ENCODE results near the gene FOXP3. TPM values are rescaled to one million over a fixed set of nuclear protein-coding genes. Genes with fewer than 3 reads are reported as not detected.

FOXP3 gene
- polyA plus RNA-seq, 3 donors = 0.10 TPM; not detected in 2

GRCh38 chrX:49231333-49232000 is 33.0 kb downstream of the FOXP3 start:
- Histone ChIP-seq H3K36me3 (replicated peaks in 1 of 2; ENCODE audit: control insufficient read depth in 1 of 2, insufficient read depth in 2 of 2, low read length in 2 of 2) (no peaks in the 10 kb centered on the region), H3K27me3 (ENCODE audit: control insufficient read depth in 2 of 2, insufficient read depth in 2 of 2, low read length in 2 of 2) (no peaks in the 10 kb centered on the region), H3K4me3 (replicated peaks in 1 of 3; ENCODE audit: low read depth in 2 of 3, low read length in 3 of 3) (peak overlapping the region in 1 of 3 experiments; percentile 74), H3K4me2 (replicated peaks; ENCODE audit: extremely low read depth, low read length, poor library complexity, severe bottlenecking) (peak overlapping the region; percentile 71), H3K79me2 (ENCODE audit: insufficient read depth, low read length) (peaks cover 15% of the 10 kb centered on the region), H4K20me1 (ENCODE audit: insufficient read depth, low read length) (no peaks in the 10 kb centered on the region), H3K9ac (ENCODE audit: insufficient read depth, low read length, poor library complexity, severe bottlenecking) (peak overlapping the region; percentile 68), H2AFZ (ENCODE audit: insufficient read depth, low read depth, low read length, poor library complexity, severe bottlenecking) (peak overlapping the region; percentile 81), H3K9me3 (replicated peaks in 1 of 2; ENCODE audit: control insufficient read depth in 1 of 2, insufficient read depth in 1 of 2, low read length in 2 of 2) (no peaks in the 10 kb centered on the region), H3K4me1 (ENCODE audit: control insufficient read depth in 1 of 2, insufficient read depth in 2 of 2, low read length in 2 of 2) (peaks cover 23 to 25% of the 10 kb centered on the region in 2 donors), H3K27ac (ENCODE audit: low read depth in 1 of 2, low read length in 2 of 2) (peak overlapping the region; percentile 65 to 87)
- Mint-ChIP-seq H3K27ac (peak overlapping the region in 6 of 7 donors; percentile 61 to 92 (median 82)), H3K4me1 (peaks cover 17% of the 10 kb centered on the region), H3K4me3 (peak overlapping the region in 1 of 2 donors; percentile 79), H3K36me3 (no peaks in the 10 kb centered on the region), H3K27me3 (ENCODE audit: low read depth in 3 of 3) (peaks cover 2 to 3% (median 2%) of the 10 kb centered on the region in 3 donors), H3K9me3 (peaks cover 0 to 26% (median 10%) of the 10 kb centered on the region in 7 donors)
- TF ChIP-seq CTCF (IDR thresholded peaks at IDR 0.05) = no peak
- WGBS (ENCODE audit: insufficient coverage) = 94% methylated on average over 3 of the region's 10 CpGs
- intact Hi-C loops (cut with micrococcal nuclease) = no loop called here
- no peak for DNase-seq

- no peaks in the 10 kb centered on the region for H3K36me3 Mint-ChIP-seq
- H3K4me1 Mint-ChIP-seq = peaks cover 13% of the 10 kb centered on the region
- WGBS (ENCODE audit: insufficient coverage) = 0% methylated on average over 11 of the region's 44 CpGs
- H3K27me3 ChIP-seq (ENCODE audit: control insufficient read depth in 2 of 2, insufficient read depth in 2 of 2, low read length in 2 of 2) = no peaks in the 10 kb centered on the region
- peak overlapping the region; percentile 81 for H2AFZ ChIP-seq (ENCODE audit: insufficient read depth, low read depth, low read length, poor library complexity, severe bottlenecking)
- H3K9me3 Mint-ChIP-seq = peaks cover 0 to 26% (median 10%) of the 10 kb centered on the region in 7 donors
- H3K4me3 Mint-ChIP-seq = peak overlapping the region; percentile 79 to 90
- intact Hi-C loops (cut with micrococcal nuclease) = no loop called here
- no peaks in the 10 kb centered on the region for H3K36me3 ChIP-seq (replicated peaks in 1 of 2; ENCODE audit: control insufficient read depth in 1 of 2, insufficient read depth in 2 of 2, low read length in 2 of 2)
- TF ChIP-seq CTCF (IDR thresholded peaks at IDR 0.05) = peak; percentile 22
- peaks cover 2 to 6% (median 4%) of the 10 kb centered on the region in 3 donors for H3K27me3 Mint-ChIP-seq (ENCODE audit: low read depth in 3 of 3)
- H4K20me1 ChIP-seq (ENCODE audit: insufficient read depth, low read length) = no peaks in the 10 kb centered on the region
- H3K4me2 ChIP-seq (replicated peaks; ENCODE audit: extremely low read depth, low read length, poor library complexity, severe bottlenecking) = peak overlapping the region; percentile 71
- peak overlapping the region; percentile 31 to 74 (median 53) for H3K4me3 ChIP-seq (replicated peaks in 1 of 3; ENCODE audit: low read depth in 2 of 3, low read length in 3 of 3)
- peaks cover 15 to 17% of the 10 kb centered on the region in 2 donors for H3K4me1 ChIP-seq (ENCODE audit: control insufficient read depth in 1 of 2, insufficient read depth in 2 of 2, low read length in 2 of 2)
- H3K9me3 ChIP-seq (replicated peaks in 1 of 2; ENCODE audit: control insufficient read depth in 1 of 2, insufficient read depth in 1 of 2, low read length in 2 of 2) = no peaks in the 10 kb centered on the region
- peak overlapping the region; percentile 78 to 92 (median 88) for H3K27ac Mint-ChIP-seq
- DNase-seq = peak; percentile 49 to 60 (median 53)
- peaks cover 7% of the 10 kb centered on the region for H3K79me2 ChIP-seq (ENCODE audit: insufficient read depth, low read length)
- H3K9ac ChIP-seq (ENCODE audit: insufficient read depth, low read length, poor library complexity, severe bottlenecking) = peak overlapping the region; percentile 68
- peak overlapping the region; percentile 65 to 87 for H3K27ac ChIP-seq (ENCODE audit: low read depth in 1 of 2, low read length in 2 of 2)
Observed at GRCh38 chrX:49230500-49231232, 33.8 kb downstream of the FOXP3 start.

Measured in CD14-positive monocyte (primary cell).